ENCODE results near the gene SGCA. TPM values are rescaled to one million over a fixed set of nuclear protein-coding genes. Genes with fewer than 3 reads are reported as not detected.

The SGCA gene
- total RNA-seq, 2 experiments from 2014 or later = 0.34 TPM; not detected in 1

GRCh38 chr17:50180111-50180510, 14.3 kb downstream of the SGCA start:
- no peak overlapping the region for H3K27ac Mint-ChIP-seq
- DNase-seq (no peak), ATAC-seq (no peak)
- TF ChIP-seq CTCF (IDR thresholded peaks at IDR 0.05) = no peak
- no peaks in the 10 kb centered on the region for H3K9me3 Mint-ChIP-seq
- intact Hi-C loops (cut with micrococcal nuclease) = no loop called here
- no peaks in the 10 kb centered on the region for H3K36me3 Mint-ChIP-seq (ENCODE audit: low read depth)
- peaks cover 18% of the 10 kb centered on the region for H3K4me1 Mint-ChIP-seq (ENCODE audit: low read depth)
- CTCF ChIA-PET = no interaction called here
- POLR2A ChIA-PET = no interaction called here
- no peak overlapping the region for H3K4me3 Mint-ChIP-seq
- no peaks in the 10 kb centered on the region for H3K27me3 Mint-ChIP-seq

- CTCF ChIA-PET = no interaction called here
- no peak for DNase-seq
- no peak for ATAC-seq
- Mint-ChIP-seq H3K9me3 (no peaks in the 10 kb centered on the region), H3K36me3 (ENCODE audit: low read depth) (no peaks in the 10 kb centered on the region), H3K4me1 (ENCODE audit: low read depth) (peaks cover 18% of the 10 kb centered on the region), H3K27ac (no peak overlapping the region), H3K27me3 (no peaks in the 10 kb centered on the region), H3K4me3 (no peak overlapping the region)
- POLR2A ChIA-PET = no interaction called here
- no peak for TF ChIP-seq CTCF (IDR thresholded peaks at IDR 0.05)
- intact Hi-C loops (cut with micrococcal nuclease) = no loop called here
These were observed 14.8 kb downstream of the SGCA start for GRCh38 chr17:50180620-50181019.

- POLR2A ChIA-PET = no interaction called here
- H3K4me3 Mint-ChIP-seq = no peak overlapping the region
- H3K27me3 Mint-ChIP-seq = no peaks in the 10 kb centered on the region
- H3K9me3 Mint-ChIP-seq = no peaks in the 10 kb centered on the region
- intact Hi-C loops (cut with micrococcal nuclease) = no loop called here
- no peak overlapping the region for H3K27ac Mint-ChIP-seq
- no peak for DNase-seq
- CTCF ChIA-PET = interaction anchor here (0.8 to 1.6 kb wide), 2 partner anchors 12 to 15 kb away, joined by 3 to 7 read pairs; partner anchors contain the start of gene SGCA
- no peaks in the 10 kb centered on the region for H3K36me3 Mint-ChIP-seq (ENCODE audit: low read depth)
- H3K4me1 Mint-ChIP-seq (ENCODE audit: low read depth) = peaks cover 18% of the 10 kb centered on the region
- TF ChIP-seq CTCF (IDR thresholded peaks at IDR 0.05) = no peak
- ATAC-seq = no peak
These were observed 15.3 kb downstream of the SGCA start for GRCh38 chr17:50181144-50181543.

GRCh38 chr17:50181591-50182560, 16.1 kb downstream of the SGCA start:
- Mint-ChIP-seq H3K27me3 (no peaks in the 10 kb centered on the region), H3K9me3 (no peaks in the 10 kb centered on the region), H3K4me3 (no peak overlapping the region), H3K36me3 (ENCODE audit: low read depth) (no peaks in the 10 kb centered on the region), H3K27ac (no peak overlapping the region), H3K4me1 (ENCODE audit: low read depth) (peaks cover 18% of the 10 kb centered on the region)
- CTCF ChIA-PET = interaction anchor here (0.8 to 1.6 kb wide), 2 partner anchors 13 to 16 kb away, joined by 3 to 7 read pairs; partner anchors contain the start of gene SGCA
- POLR2A ChIA-PET = interaction anchor here (1.8 kb wide), 1 partner anchor 21 kb away, joined by 4 read pairs; no protein-coding TSS in a partner anchor
- no peak for ATAC-seq
- intact Hi-C loops (cut with micrococcal nuclease) = no loop called here
- no peak for TF ChIP-seq CTCF (IDR thresholded peaks at IDR 0.05)
- DNase-seq = no peak
